ENCODE measurements around the gene CEP95. TPM values are rescaled to one million over a fixed set of nuclear protein-coding genes. Genes with fewer than 3 reads are reported as not detected.
"Not testable (repeated sequence)": the region's sequence is repeated elsewhere in the genome, so short reads cannot be mapped to it uniquely, and the experiment has no call there.

The CEP95 gene
- total RNA-seq, 1 donor from 2014 or later, result 42.3 TPM

DNA sequence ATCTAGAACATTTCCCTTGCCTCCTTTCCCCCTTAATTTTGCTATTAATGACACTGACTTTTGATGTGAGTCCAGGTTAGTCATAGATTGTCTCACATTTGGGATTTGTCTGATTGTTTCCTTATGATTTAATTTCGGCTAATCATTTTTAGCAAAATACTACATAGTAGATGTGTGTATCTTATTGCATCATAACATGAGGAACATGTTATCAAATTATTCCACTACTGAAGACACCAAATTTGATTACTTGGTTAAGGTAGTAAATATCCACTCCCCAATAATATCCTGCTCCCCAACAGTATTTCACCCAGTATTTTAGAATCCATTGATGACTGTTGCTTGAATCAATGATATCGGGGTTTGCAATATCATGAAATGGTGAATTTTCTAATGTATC lies 12.7 kb upstream of the CEP95 start:
- no peak overlapping the region for H3K27ac ChIP-seq (ENCODE audit: low read depth, low read length)
- no peaks in the 10 kb centered on the region for H3K9me3 ChIP-seq (ENCODE audit: control insufficient read depth in 3 of 3, low read length in 3 of 3)
- H3K4me1 ChIP-seq (ENCODE audit: control insufficient read depth in 3 of 3, insufficient read depth in 3 of 3, low read length in 3 of 3), result peaks cover 13 to 30% (median 25%) of the 10 kb centered on the region in 3 donors
- H3K4me3 ChIP-seq (ENCODE audit: low read length in 3 of 3), result no peak overlapping the region
- H3K9ac ChIP-seq (ENCODE audit: low read depth in 1 of 3, low read length in 3 of 3), result no peak overlapping the region
- H3K36me3 ChIP-seq (ENCODE audit: control insufficient read depth in 3 of 3, insufficient read depth in 3 of 3, low read length in 3 of 3), result peaks cover 17 to 40% (median 29%) of the 10 kb centered on the region in 3 donors
- H3K27me3 ChIP-seq (ENCODE audit: control insufficient read depth in 3 of 3, insufficient read depth in 3 of 3, low read length in 3 of 3), result no peaks in the 10 kb centered on the region

- not testable (repeated sequence) for H3K27ac ChIP-seq (ENCODE audit: low read depth, low read length); H3K27me3 ChIP-seq (ENCODE audit: control insufficient read depth in 3 of 3, insufficient read depth in 3 of 3, low read length in 3 of 3); H3K4me3 ChIP-seq (ENCODE audit: low read length in 3 of 3); H3K9me3 ChIP-seq (ENCODE audit: control insufficient read depth in 3 of 3, low read length in 3 of 3)
- Histone ChIP-seq H3K4me1 (ENCODE audit: control insufficient read depth in 3 of 3, insufficient read depth in 3 of 3, low read length in 3 of 3) (peaks cover 13 to 30% (median 25%) of the 10 kb centered on the region in 3 donors), H3K36me3 (ENCODE audit: control insufficient read depth in 3 of 3, insufficient read depth in 3 of 3, low read length in 3 of 3) (peaks cover 22 to 40% (median 25%) of the 10 kb centered on the region in 3 donors), H3K9ac (ENCODE audit: low read depth in 1 of 3, low read length in 3 of 3) (peak overlapping the region in 2 of 3 donors; percentile 14 to 24)
Observed at GRCh38 chr17:64495300-64495699, 11.5 kb upstream of the CEP95 start.

GRCh38 chr17:64496348-64496785 lies 10.4 kb upstream of the CEP95 start:
- H3K4me3 ChIP-seq (ENCODE audit: low read length in 3 of 3), result peak overlapping the region; percentile 91 to 96 (median 95)
- peaks cover 28 to 45% (median 29%) of the 10 kb centered on the region in 3 donors for H3K36me3 ChIP-seq (ENCODE audit: control insufficient read depth in 3 of 3, insufficient read depth in 3 of 3, low read length in 3 of 3)
- H3K27ac ChIP-seq (ENCODE audit: low read depth, low read length), result peak overlapping the region; percentile 85
- no peaks in the 10 kb centered on the region for H3K9me3 ChIP-seq (ENCODE audit: control insufficient read depth in 3 of 3, low read length in 3 of 3)
- peak overlapping the region; percentile 84 to 91 (median 90) for H3K9ac ChIP-seq (ENCODE audit: low read depth in 1 of 3, low read length in 3 of 3)
- H3K4me1 ChIP-seq (ENCODE audit: control insufficient read depth in 3 of 3, insufficient read depth in 3 of 3, low read length in 3 of 3), result peaks cover 13 to 30% (median 25%) of the 10 kb centered on the region in 3 donors
- no peaks in the 10 kb centered on the region for H3K27me3 ChIP-seq (ENCODE audit: control insufficient read depth in 3 of 3, insufficient read depth in 3 of 3, low read length in 3 of 3)

DNA sequence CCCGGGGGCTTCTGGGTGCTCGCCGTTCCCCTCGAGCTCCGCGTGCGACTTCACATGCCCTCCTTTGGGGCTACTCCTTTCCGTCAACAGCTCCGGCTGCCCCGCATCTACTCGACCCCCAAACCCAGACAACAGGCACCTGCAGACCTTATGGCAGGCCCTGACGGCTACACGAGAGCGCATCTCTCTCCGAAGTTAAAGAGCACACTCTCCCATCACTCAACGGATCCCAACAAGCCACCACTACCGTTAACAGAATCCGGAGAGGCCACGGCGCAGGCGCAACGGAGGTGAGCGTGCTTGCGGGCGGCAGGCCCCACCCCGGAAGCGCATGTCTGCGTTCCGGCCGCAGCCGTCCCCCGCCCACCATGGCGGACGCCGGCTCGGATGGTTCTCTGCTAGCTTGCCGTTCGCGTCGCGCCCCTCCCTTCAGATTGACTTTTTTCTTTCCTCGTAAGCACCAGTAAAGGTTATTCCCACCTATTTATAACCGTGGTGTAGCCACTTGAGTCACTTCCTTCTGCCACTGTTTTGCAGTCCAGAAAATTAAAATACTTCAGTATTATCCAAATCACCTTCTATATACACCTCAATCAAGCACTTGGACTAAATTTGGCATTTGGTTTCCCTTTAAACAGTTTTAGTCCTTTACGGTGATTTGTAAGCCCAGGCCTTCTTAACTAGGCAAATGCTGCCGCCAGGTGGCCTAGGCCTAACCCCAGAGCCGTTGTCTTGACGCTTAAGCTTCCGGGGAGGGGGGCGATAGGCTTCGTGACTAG lies 9.8 kb upstream of the CEP95 start, which contains the start of gene POLG2:
Gene POLG2, minus strand, starts transcription at position 269 of the 779 bp plus-strand sequence. Its CDS starts 86 bp downstream, at position 183.
- Histone ChIP-seq H3K9me3 (ENCODE audit: control insufficient read depth in 3 of 3, low read length in 3 of 3) (no peaks in the 10 kb centered on the region), H3K4me3 (ENCODE audit: low read length in 3 of 3) (peak within 1 kb of the TSS; percentile 91 to 96 (median 95)), H3K4me1 (ENCODE audit: control insufficient read depth in 3 of 3, insufficient read depth in 3 of 3, low read length in 3 of 3) (peaks cover 13 to 30% (median 25%) of the 10 kb centered on the region in 3 donors), H3K27me3 (ENCODE audit: control insufficient read depth in 3 of 3, insufficient read depth in 3 of 3, low read length in 3 of 3) (no peaks in the 10 kb centered on the region), H3K27ac (ENCODE audit: low read depth, low read length) (peak within 1 kb of the TSS; percentile 85), H3K9ac (ENCODE audit: low read depth in 1 of 3, low read length in 3 of 3) (peak within 1 kb of the TSS; percentile 84 to 91 (median 90)), H3K36me3 (ENCODE audit: control insufficient read depth in 3 of 3, insufficient read depth in 3 of 3, low read length in 3 of 3) (peaks cover 35 to 47% (median 35%) of the 10 kb centered on the region in 3 donors)

DNA sequence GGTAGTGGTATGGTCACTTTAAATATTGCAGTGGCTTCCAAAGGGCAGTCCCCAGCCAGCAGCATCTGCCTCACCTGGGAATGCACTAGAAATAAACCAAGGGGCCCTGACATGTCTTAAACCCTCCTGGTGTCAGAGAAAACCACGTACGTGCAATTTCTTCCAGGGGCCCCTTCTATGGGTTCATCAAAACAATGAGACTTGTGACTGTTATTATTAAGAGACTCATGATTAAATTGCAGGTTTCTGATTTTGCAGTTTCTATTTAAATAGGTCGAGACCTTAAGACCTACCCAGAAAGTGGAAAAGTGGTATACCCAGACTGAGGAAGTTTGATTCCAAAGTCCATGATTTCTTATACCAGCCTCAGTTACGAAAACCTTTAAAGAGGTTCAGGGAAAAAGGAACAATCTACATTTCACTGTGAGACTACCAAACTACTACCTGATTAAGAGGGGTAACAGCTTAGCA lies 9.2 kb upstream of the CEP95 start:
- Histone ChIP-seq H3K9ac (ENCODE audit: low read depth in 1 of 3, low read length in 3 of 3) (peak overlapping the region; percentile 84 to 91 (median 90)), H3K4me3 (ENCODE audit: low read length in 3 of 3) (peak overlapping the region; percentile 91 to 96 (median 95)), H3K27ac (ENCODE audit: low read depth, low read length) (peak overlapping the region; percentile 85), H3K27me3 (ENCODE audit: control insufficient read depth in 3 of 3, insufficient read depth in 3 of 3, low read length in 3 of 3) (no peaks in the 10 kb centered on the region), H3K9me3 (ENCODE audit: control insufficient read depth in 3 of 3, low read length in 3 of 3) (no peaks in the 10 kb centered on the region), H3K4me1 (ENCODE audit: control insufficient read depth in 3 of 3, insufficient read depth in 3 of 3, low read length in 3 of 3) (peaks cover 13 to 30% (median 27%) of the 10 kb centered on the region in 3 donors), H3K36me3 (ENCODE audit: control insufficient read depth in 3 of 3, insufficient read depth in 3 of 3, low read length in 3 of 3) (peaks cover 41 to 48% (median 41%) of the 10 kb centered on the region in 3 donors)

GRCh38 chr17:64498308-64499203 lies 8.2 kb upstream of the CEP95 start:
- no peak overlapping the region for H3K27ac ChIP-seq (ENCODE audit: low read depth, low read length)
- H3K27me3 ChIP-seq (ENCODE audit: control insufficient read depth in 3 of 3, insufficient read depth in 3 of 3, low read length in 3 of 3), result no peaks in the 10 kb centered on the region
- H3K4me3 ChIP-seq (ENCODE audit: low read length in 3 of 3), result no peak overlapping the region
- peaks cover 50 to 54% (median 51%) of the 10 kb centered on the region in 3 donors for H3K36me3 ChIP-seq (ENCODE audit: control insufficient read depth in 3 of 3, insufficient read depth in 3 of 3, low read length in 3 of 3)
- H3K9ac ChIP-seq (ENCODE audit: low read depth in 1 of 3, low read length in 3 of 3), result no peak overlapping the region
- H3K4me1 ChIP-seq (ENCODE audit: control insufficient read depth in 3 of 3, insufficient read depth in 3 of 3, low read length in 3 of 3), result peaks cover 17 to 36% (median 36%) of the 10 kb centered on the region in 3 donors
- H3K9me3 ChIP-seq (ENCODE audit: control insufficient read depth in 3 of 3, low read length in 3 of 3), result no peaks in the 10 kb centered on the region

- peaks cover 57 to 62% (median 61%) of the 10 kb centered on the region in 3 donors for H3K36me3 ChIP-seq (ENCODE audit: control insufficient read depth in 3 of 3, insufficient read depth in 3 of 3, low read length in 3 of 3)
- no peaks in the 10 kb centered on the region for H3K27me3 ChIP-seq (ENCODE audit: control insufficient read depth in 3 of 3, insufficient read depth in 3 of 3, low read length in 3 of 3)
- H3K27ac ChIP-seq (ENCODE audit: low read depth, low read length), result no peak overlapping the region
- no peak overlapping the region for H3K9ac ChIP-seq (ENCODE audit: low read depth in 1 of 3, low read length in 3 of 3)
- H3K9me3 ChIP-seq (ENCODE audit: control insufficient read depth in 3 of 3, low read length in 3 of 3), result no peaks in the 10 kb centered on the region
- H3K4me1 ChIP-seq (ENCODE audit: control insufficient read depth in 3 of 3, insufficient read depth in 3 of 3, low read length in 3 of 3), result peaks cover 27 to 45% (median 39%) of the 10 kb centered on the region in 3 donors
- no peak overlapping the region for H3K4me3 ChIP-seq (ENCODE audit: low read length in 3 of 3)
Observed at GRCh38 chr17:64499805-64500486, 6.8 kb upstream of the CEP95 start.

- H3K9ac ChIP-seq (ENCODE audit: low read depth in 1 of 3, low read length in 3 of 3), result no peak overlapping the region
- H3K36me3 ChIP-seq (ENCODE audit: control insufficient read depth in 3 of 3, insufficient read depth in 3 of 3, low read length in 3 of 3), result peaks cover 57 to 62% (median 61%) of the 10 kb centered on the region in 3 donors
- no peaks in the 10 kb centered on the region for H3K27me3 ChIP-seq (ENCODE audit: control insufficient read depth in 3 of 3, insufficient read depth in 3 of 3, low read length in 3 of 3)
- H3K4me3 ChIP-seq (ENCODE audit: low read length in 3 of 3), result no peak overlapping the region
- no peaks in the 10 kb centered on the region for H3K9me3 ChIP-seq (ENCODE audit: control insufficient read depth in 3 of 3, low read length in 3 of 3)
- H3K27ac ChIP-seq (ENCODE audit: low read depth, low read length), result no peak overlapping the region
- H3K4me1 ChIP-seq (ENCODE audit: control insufficient read depth in 3 of 3, insufficient read depth in 3 of 3, low read length in 3 of 3), result peaks cover 27 to 42% (median 39%) of the 10 kb centered on the region in 3 donors
Observed at GRCh38 chr17:64500487-64500859, 6.3 kb upstream of the CEP95 start.
